ENCODE data around the gene MYO18B.

MYO18B gene

GRCh38 chr22:26002456-26002855 is 260.5 kb downstream of the MYO18B start:
- DNase-seq, result no peak

GRCh38 chr22:26004477-26004876 is 262.5 kb downstream of the MYO18B start:
- no peak for DNase-seq

- DNase-seq, result no peak
Observed at GRCh38 chr22:26008587-26008986, 266.6 kb downstream of the MYO18B start.

GRCh38 chr22:26016916-26017315 is 274.9 kb downstream of the MYO18B start:
- DNase-seq, result no peak

GRCh38 chr22:26017932-26018331 is 275.9 kb downstream of the MYO18B start:
- DNase-seq, result no peak

GRCh38 chr22:26019596-26019995 is 277.6 kb downstream of the MYO18B start:
- DNase-seq, result no peak

- no peak for DNase-seq
Observed at GRCh38 chr22:26021516-26021915, 279.5 kb downstream of the MYO18B start.

- no peak for DNase-seq
Observed at GRCh38 chr22:26023104-26023775, 281.3 kb downstream of the MYO18B start.

- DNase-seq, result no peak
Observed at GRCh38 chr22:26025626-26026025, 283.6 kb downstream of the MYO18B start.

- DNase-seq, result no peak
Observed at GRCh38 chr22:26027341-26027740, 285.4 kb downstream of the MYO18B start.

- no peak for DNase-seq
Observed at GRCh38 chr22:26031641-26032040, 289.7 kb downstream of the MYO18B start.

- no peak for DNase-seq
Observed at GRCh38 chr22:26033071-26033470, 291.1 kb downstream of the MYO18B start.

GRCh38 chr22:26033586-26033985 is 291.6 kb downstream of the MYO18B start:
- no peak for DNase-seq

- DNase-seq, result no peak
Observed at GRCh38 chr22:26035523-26035922, 293.5 kb downstream of the MYO18B start.

GRCh38 chr22:26038365-26038764 is 296.4 kb downstream of the MYO18B start:
- no peak for DNase-seq

- DNase-seq, result no peak
Observed at GRCh38 chr22:26041931-26042330, 299.9 kb downstream of the MYO18B start.

- DNase-seq, result no peak
Observed at GRCh38 chr22:26043031-26043430, 301.0 kb downstream of the MYO18B start.

GRCh38 chr22:26045051-26045450 is 303.1 kb downstream of the MYO18B start:
- DNase-seq, result no peak

GRCh38 chr22:26045860-26046259 is 303.9 kb downstream of the MYO18B start:
- DNase-seq, result no peak

GRCh38 chr22:26047516-26047915 is 305.5 kb downstream of the MYO18B start:
- no peak for DNase-seq

- DNase-seq, result no peak
Observed at GRCh38 chr22:26047920-26048319, 305.9 kb downstream of the MYO18B start.

GRCh38 chr22:26050079-26050478 is 308.1 kb downstream of the MYO18B start:
- DNase-seq, result no peak

GRCh38 chr22:26053737-26054316 is 311.8 kb downstream of the MYO18B start:
- DNase-seq, result no peak

GRCh38 chr22:26054841-26055605 is 313.0 kb downstream of the MYO18B start:
- peak in 1 of 14 donors; percentile 34 for DNase-seq
